Parathyroid adenoma (tissue), 2 donors: ENCODE measurements around the gene CDC37L1.

Experiments
- H2AFZ ChIP-seq: fragments of 300-600 bp; sonication (generic); one replicate; pipeline ENCODE4 v1.7.0; 2017; ENCODE audit warnings: antibody characterized with exemption, mild to moderate bottlenecking
- H3K27ac ChIP-seq: fragments of 300-600 bp; sonication (generic); one replicate; pipeline ENCODE4 v1.7.0; 2017
- H3K27me3 ChIP-seq: fragments of 300-600 bp; sonication (generic); one replicate; pipeline ENCODE4 v1.7.0; 2017; ENCODE audit warnings: low read length; ENCODE audit not compliant: control insufficient read depth, insufficient read depth
- H3K36me3 ChIP-seq: fragments of 300-600 bp; sonication (generic); one replicate; pipeline ENCODE4 v1.7.0; 2017; ENCODE audit warnings: low read length; ENCODE audit not compliant: control insufficient read depth, insufficient read depth
- H3K4me1 ChIP-seq: fragments of 300-600 bp; sonication (generic); one replicate; pipeline ENCODE4 v1.7.0; 2017; ENCODE audit warnings: control low read depth
- H3K4me2 ChIP-seq: fragments of 300-600 bp; sonication (generic); one replicate; pipeline ENCODE4 v1.7.0; 2017; ENCODE audit warnings: low read length
- H3K4me3 ChIP-seq: fragments of 300-600 bp; sonication (generic); one replicate; pipeline ENCODE4 v1.7.0; 2017; ENCODE audit warnings: low read depth, low read length
- H3K79me2 ChIP-seq: fragments of 300-600 bp; sonication (generic); one replicate; pipeline ENCODE4 v1.7.0; 2017; ENCODE audit warnings: control low read depth
- H3K9ac ChIP-seq: fragments of 300-600 bp; sonication (generic); one replicate; pipeline ENCODE4 v1.7.0; 2017; ENCODE audit warnings: mild to moderate bottlenecking
- H3K9me3 ChIP-seq: fragments of 300-600 bp; sonication (generic); one replicate; pipeline ENCODE4 v1.7.0; 2017; ENCODE audit warnings: low read length; ENCODE audit not compliant: control insufficient read depth
- CTCF ChIP-seq: fragments of 300-600 bp; sonication (generic); IDR thresholded peaks from one replicate; pipeline ENCODE4 v1.7.0; 2017; ENCODE audit warnings: antibody characterized with exemption, mild to moderate bottlenecking
- donor health status: primary hyperparathyroidism.

Gene CDC37L1

GRCh38 chr9:4674783-4675182 lies 4.6 kb upstream of the CDC37L1 start:
- Histone ChIP-seq H3K4me1 (no peaks in the 10 kb centered on the region), H2AFZ (no peak overlapping the region), H3K36me3 (no peaks in the 10 kb centered on the region), H3K9me3 (no peaks in the 10 kb centered on the region), H3K27ac (no peak overlapping the region), H3K4me2 (no peak overlapping the region), H3K79me2 (no peaks in the 10 kb centered on the region), H3K27me3 (no peaks in the 10 kb centered on the region), H3K9ac (no peak overlapping the region), H3K4me3 (no peak overlapping the region)
- no peak for TF ChIP-seq CTCF

GRCh38 chr9:4677392-4677791 lies 2.0 kb upstream of the CDC37L1 start:
- H3K4me3 ChIP-seq: no peak overlapping the region
- H3K27ac ChIP-seq: no peak overlapping the region
- no peak overlapping the region for H3K4me2 ChIP-seq
- no peaks in the 10 kb centered on the region for H3K9me3 ChIP-seq
- no peaks in the 10 kb centered on the region for H3K27me3 ChIP-seq
- H3K9ac ChIP-seq: no peak overlapping the region
- no peak overlapping the region for H2AFZ ChIP-seq
- H3K36me3 ChIP-seq: no peaks in the 10 kb centered on the region
- H3K4me1 ChIP-seq: peaks cover 2% of the 10 kb centered on the region
- no peak for TF ChIP-seq CTCF
- peaks cover 2% of the 10 kb centered on the region for H3K79me2 ChIP-seq

GRCh38 chr9:4678679-4679267 lies 596 bp upstream of the CDC37L1 start:
- Histone ChIP-seq H3K4me2 (peak overlapping the region; percentile 99), H3K9me3 (no peaks in the 10 kb centered on the region), H3K9ac (no peak overlapping the region), H3K4me1 (peaks cover 2% of the 10 kb centered on the region), H3K79me2 (peaks cover 2% of the 10 kb centered on the region), H3K36me3 (no peaks in the 10 kb centered on the region), H3K4me3 (peak overlapping the region; percentile 99), H2AFZ (peak overlapping the region; percentile 90), H3K27me3 (no peaks in the 10 kb centered on the region), H3K27ac (peak overlapping the region; percentile 94)
- TF ChIP-seq CTCF: no peak

GRCh38 chr9:4680173-4680525 lies 780 bp downstream of the CDC37L1 start:
- Histone ChIP-seq H3K36me3 (no peaks in the 10 kb centered on the region), H3K79me2 (peaks cover 2% of the 10 kb centered on the region), H3K9me3 (no peaks in the 10 kb centered on the region), H3K4me3 (peak overlapping the region; percentile 99), H3K4me1 (peaks cover 2% of the 10 kb centered on the region), H3K4me2 (peak overlapping the region; percentile 99), H3K9ac (no peak overlapping the region), H3K27ac (peak overlapping the region; percentile 94), H2AFZ (peak overlapping the region; percentile 90), H3K27me3 (no peaks in the 10 kb centered on the region)
- no peak for TF ChIP-seq CTCF

GRCh38 chr9:4680750-4681149 lies 1.4 kb downstream of the CDC37L1 start:
- Histone ChIP-seq H3K36me3 (no peaks in the 10 kb centered on the region), H3K27ac (no peak overlapping the region), H3K27me3 (no peaks in the 10 kb centered on the region), H3K4me2 (peak overlapping the region; percentile 99), H3K4me3 (peak overlapping the region; percentile 99), H3K9me3 (no peaks in the 10 kb centered on the region), H2AFZ (no peak overlapping the region), H3K4me1 (peaks cover 2% of the 10 kb centered on the region), H3K9ac (no peak overlapping the region), H3K79me2 (peaks cover 2% of the 10 kb centered on the region)
- no peak for TF ChIP-seq CTCF
